Glomerular visceral epithelial cell (primary cell): ENCODE measurements around the gene CAPG.

Experiments
- DNase-seq: peaks from one replicate; pipeline ENCODE4 v3.0.0-alpha.2; 2016; ENCODE audit errors: extremely low spot score

CAPG gene

GRCh38 chr2:85438201-85439024 lies 28.2 kb upstream of the CAPG start:
- no peak for DNase-seq

GRCh38 chr2:85437488-85438200 lies 27.5 kb upstream of the CAPG start:
- peak; percentile 77 for DNase-seq

GRCh38 chr2:85436836-85437487 lies 26.8 kb upstream of the CAPG start:
- DNase-seq: no peak

- no peak for DNase-seq
Measured at GRCh38 chr2:85435981-85436835, 26.0 kb upstream of the CAPG start.

GRCh38 chr2:85435220-85435958 lies 25.2 kb upstream of the CAPG start:
- peak; percentile 46 for DNase-seq

- no peak for DNase-seq
Measured at GRCh38 chr2:85434696-85435095, 24.5 kb upstream of the CAPG start.

GRCh38 chr2:85433511-85434089 lies 23.4 kb upstream of the CAPG start:
- DNase-seq: peak; percentile 87

GRCh38 chr2:85431570-85432205 lies 21.5 kb upstream of the CAPG start:
- no peak for DNase-seq

- DNase-seq: no peak
Measured at GRCh38 chr2:85430752-85431569, 20.8 kb upstream of the CAPG start.

GRCh38 chr2:85429924-85430289 lies 19.7 kb upstream of the CAPG start:
- no peak for DNase-seq

- no peak for DNase-seq
Measured at GRCh38 chr2:85429213-85429923, 19.2 kb upstream of the CAPG start.

- DNase-seq: no peak
Measured at GRCh38 chr2:85428343-85428881, 18.2 kb upstream of the CAPG start.

GRCh38 chr2:85427300-85427835 lies 17.2 kb upstream of the CAPG start:
- no peak for DNase-seq

GRCh38 chr2:85425588-85425987 lies 15.4 kb upstream of the CAPG start:
- no peak for DNase-seq

- no peak for DNase-seq
Measured at GRCh38 chr2:85423525-85423924, 13.4 kb upstream of the CAPG start.

- DNase-seq: no peak
Measured at GRCh38 chr2:85422072-85422457, 11.9 kb upstream of the CAPG start.

- DNase-seq: no peak
Measured at GRCh38 chr2:85421260-85422071, 11.3 kb upstream of the CAPG start.
